LNCaP clone FGC (cell line): ENCODE results near the gene CSDE1.

Source experiments
- DNase-seq: peaks from one replicate; pipeline ENCODE4 v3.0.0-alpha.2; 2011; ENCODE audit warnings: low read depth
- H3K4me3 ChIP-seq: 2 replicates; pipeline ENCODE4 v1.5.1; 2011; ENCODE audit warnings: mild to moderate bottlenecking, low read depth, low read length, control low read depth
- CTCF ChIP-seq: IDR thresholded peaks from 2 replicates; pipeline ENCODE4 v1.5.1; 2012; ENCODE audit warnings: mild to moderate bottlenecking; ENCODE audit not compliant: control insufficient read depth, insufficient read depth; ENCODE audit errors: extremely low read depth

The CSDE1 gene

GRCh38 chr1:114671939-114672275 is 85.9 kb downstream of the CSDE1 start:
- no peak for TF ChIP-seq CTCF
- DNase-seq, result no peak
- H3K4me3 ChIP-seq, result no peak overlapping the region

- no peak overlapping the region for H3K4me3 ChIP-seq
- TF ChIP-seq CTCF, result peak; percentile 59
- DNase-seq, result no peak
Observed at GRCh38 chr1:114671011-114671938, 86.5 kb downstream of the CSDE1 start.

- peak; percentile 83 for DNase-seq
- TF ChIP-seq CTCF, result no peak
Observed at GRCh38 chr1:114670083-114671010, 87.4 kb downstream of the CSDE1 start.

GRCh38 chr1:114669562-114670082 is 88.2 kb downstream of the CSDE1 start, which contains the start of gene DENND2C:
Gene DENND2C, minus strand, starts transcription at chr1:114670049. Its CDS starts 44,065 bp downstream, at chr1:114625984.
- no peak for DNase-seq
- peak within 1 kb of the TSS; percentile 78 for H3K4me3 ChIP-seq
- peak; percentile 38 for TF ChIP-seq CTCF

More at GRCh38 chr1:114670083-114671010, 87.4 kb downstream of the CSDE1 start:
- H3K4me3 ChIP-seq, result peak overlapping the region; percentile 78

- no peak for TF ChIP-seq CTCF
- no peak for DNase-seq
- H3K4me3 ChIP-seq, result peak overlapping the region; percentile 78
Observed at GRCh38 chr1:114668784-114669561, 88.8 kb downstream of the CSDE1 start.

GRCh38 chr1:114668373-114668772 is 89.4 kb downstream of the CSDE1 start:
- DNase-seq, result no peak

More at GRCh38 chr1:114668373-114668772, 89.4 kb downstream of the CSDE1 start:
- TF ChIP-seq CTCF, result no peak
- H3K4me3 ChIP-seq, result no peak overlapping the region
